ENCODE data around the gene CCDC91.

DNA sequence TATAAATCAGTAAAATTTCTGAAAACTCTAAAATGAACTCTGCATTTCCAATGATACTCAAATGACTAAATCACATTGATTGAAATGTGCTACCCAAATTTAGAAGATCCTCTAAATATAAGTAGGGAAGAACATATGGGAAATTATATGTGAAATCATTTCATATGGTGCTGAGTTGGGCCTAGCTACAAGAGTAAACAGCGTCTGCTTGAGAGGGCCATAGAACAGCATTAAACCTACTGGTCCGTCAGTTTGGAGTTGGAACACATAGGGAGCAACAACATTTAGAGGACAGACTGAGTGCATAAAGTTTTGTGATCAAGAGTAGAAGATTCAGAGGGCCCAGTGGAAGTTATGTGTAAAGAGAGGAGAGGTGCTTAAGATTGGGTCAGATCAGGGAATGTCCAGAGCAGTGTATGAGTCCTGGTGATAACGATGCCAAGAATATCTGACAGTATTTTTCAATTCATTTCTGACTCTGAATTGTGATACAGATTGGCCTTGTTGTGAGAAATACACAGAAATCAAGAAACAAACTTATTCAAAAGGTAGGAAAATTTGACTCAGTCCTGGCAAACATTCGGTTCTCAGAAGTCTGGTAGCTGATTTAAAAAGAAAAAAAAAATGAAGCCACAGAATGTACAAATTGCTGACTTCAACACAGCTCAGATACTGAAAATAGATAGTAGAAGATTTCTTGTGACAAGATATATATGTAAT lies 362.2 kb downstream of the CCDC91 start:
- no peak for TF ChIP-seq POLR2A (IDR thresholded peaks at IDR 0.05)
- TF ChIP-seq, protein P1, sequence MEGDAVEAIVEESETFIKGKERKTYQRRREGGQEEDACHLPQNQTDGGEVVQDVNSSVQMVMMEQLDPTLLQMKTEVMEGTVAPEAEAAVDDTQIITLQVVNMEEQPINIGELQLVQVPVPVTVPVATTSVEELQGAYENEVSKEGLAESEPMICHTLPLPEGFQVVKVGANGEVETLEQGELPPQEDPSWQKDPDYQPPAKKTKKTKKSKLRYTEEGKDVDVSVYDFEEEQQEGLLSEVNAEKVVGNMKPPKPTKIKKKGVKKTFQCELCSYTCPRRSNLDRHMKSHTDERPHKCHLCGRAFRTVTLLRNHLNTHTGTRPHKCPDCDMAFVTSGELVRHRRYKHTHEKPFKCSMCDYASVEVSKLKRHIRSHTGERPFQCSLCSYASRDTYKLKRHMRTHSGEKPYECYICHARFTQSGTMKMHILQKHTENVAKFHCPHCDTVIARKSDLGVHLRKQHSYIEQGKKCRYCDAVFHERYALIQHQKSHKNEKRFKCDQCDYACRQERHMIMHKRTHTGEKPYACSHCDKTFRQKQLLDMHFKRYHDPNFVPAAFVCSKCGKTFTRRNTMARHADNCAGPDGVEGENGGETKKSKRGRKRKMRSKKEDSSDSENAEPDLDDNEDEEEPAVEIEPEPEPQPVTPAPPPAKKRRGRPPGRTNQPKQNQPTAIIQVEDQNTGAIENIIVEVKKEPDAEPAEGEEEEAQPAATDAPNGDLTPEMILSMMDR (IDR thresholded peaks at IDR 0.05) = no peak
